Measurements from ENCODE around the gene ZFR2.

ZFR2 gene

GRCh38 chr19:3774621-3775373 lies 94.0 kb downstream of the ZFR2 start:
- no peak for ATAC-seq
- TF ChIP-seq PATZ1 (CRISPR knock-in tag; IDR thresholded peaks at IDR 0.05; ENCODE audit: borderline replicate concordance), result no peak

GRCh38 chr19:3773814-3774515 lies 94.9 kb downstream of the ZFR2 start:
- TF ChIP-seq SNAI2 (CRISPR knock-in tag; IDR thresholded peaks at IDR 0.05) (no peak), CSDC2 (CRISPR knock-in tag; IDR thresholded peaks at IDR 0.05) (no peak), TSHZ2 (CRISPR knock-in tag; IDR thresholded peaks at IDR 0.05) (no peak), ZFP3 (CRISPR knock-in tag; IDR thresholded peaks at IDR 0.05) (no peak), ARNTL (CRISPR knock-in tag; IDR thresholded peaks at IDR 0.05; ENCODE audit: borderline replicate concordance, low read depth) (no peak), ZNF565 (CRISPR knock-in tag; conservative IDR thresholded peaks at IDR 0.05; ENCODE audit: low read depth) (no peak), ISL1 (CRISPR knock-in tag; IDR thresholded peaks at IDR 0.05) (no peak), RARB (CRISPR knock-in tag; IDR thresholded peaks at IDR 0.05) (no peak), ZC3H10 (CRISPR knock-in tag; IDR thresholded peaks at IDR 0.05) (no peak), GLIS3 (CRISPR knock-in tag; IDR thresholded peaks at IDR 0.05) (no peak), ZNF70 (CRISPR knock-in tag; IDR thresholded peaks at IDR 0.05) (no peak), OSR1 (CRISPR knock-in tag; IDR thresholded peaks at IDR 0.05) (no peak), PPARA (CRISPR knock-in tag; IDR thresholded peaks at IDR 0.05; ENCODE audit: borderline replicate concordance) (no peak), POU6F1 (CRISPR knock-in tag; IDR thresholded peaks at IDR 0.05; ENCODE audit: borderline replicate concordance, low read depth) (no peak), TCF4 (CRISPR knock-in tag; IDR thresholded peaks at IDR 0.05; ENCODE audit: borderline replicate concordance) (no peak), CREB5 (CRISPR knock-in tag; IDR thresholded peaks at IDR 0.05; ENCODE audit: low read depth) (no peak), CSRNP3 (CRISPR knock-in tag; IDR thresholded peaks at IDR 0.05) (no peak), BACH2 (CRISPR knock-in tag; IDR thresholded peaks at IDR 0.05; ENCODE audit: borderline replicate concordance) (no peak)
- ATAC-seq, result no peak

GRCh38 chr19:3771906-3772455 lies 96.9 kb downstream of the ZFR2 start, which contains the start of gene RAX2:
TSS of gene RAX2 (minus strand) at chr19:3772228. CDS start at chr19:3771742, 486 bp downstream.
- ATAC-seq, result no peak
- no peak for TF ChIP-seq ISL1 (CRISPR knock-in tag; IDR thresholded peaks at IDR 0.05)
- TF ChIP-seq CREB5 (CRISPR knock-in tag; IDR thresholded peaks at IDR 0.05; ENCODE audit: low read depth), result no peak
- TF ChIP-seq ZNF70 (CRISPR knock-in tag; IDR thresholded peaks at IDR 0.05), result no peak
- TF ChIP-seq TCF4 (CRISPR knock-in tag; IDR thresholded peaks at IDR 0.05; ENCODE audit: borderline replicate concordance), result no peak
- TF ChIP-seq PATZ1 (CRISPR knock-in tag; IDR thresholded peaks at IDR 0.05; ENCODE audit: borderline replicate concordance), result no peak
- TF ChIP-seq RARB (CRISPR knock-in tag; IDR thresholded peaks at IDR 0.05), result no peak
- no peak for TF ChIP-seq ZC3H10 (CRISPR knock-in tag; IDR thresholded peaks at IDR 0.05)
- TF ChIP-seq OSR1 (CRISPR knock-in tag; IDR thresholded peaks at IDR 0.05), result no peak
- TF ChIP-seq GLIS3 (CRISPR knock-in tag; IDR thresholded peaks at IDR 0.05), result no peak
- TF ChIP-seq POU6F1 (CRISPR knock-in tag; IDR thresholded peaks at IDR 0.05; ENCODE audit: borderline replicate concordance, low read depth), result no peak

All from SK-N-SH treated with all-trans-retinoic acid at 6 μM for 48 hours (cell line).